ENCODE results near the gene DENND4C.

DNA sequence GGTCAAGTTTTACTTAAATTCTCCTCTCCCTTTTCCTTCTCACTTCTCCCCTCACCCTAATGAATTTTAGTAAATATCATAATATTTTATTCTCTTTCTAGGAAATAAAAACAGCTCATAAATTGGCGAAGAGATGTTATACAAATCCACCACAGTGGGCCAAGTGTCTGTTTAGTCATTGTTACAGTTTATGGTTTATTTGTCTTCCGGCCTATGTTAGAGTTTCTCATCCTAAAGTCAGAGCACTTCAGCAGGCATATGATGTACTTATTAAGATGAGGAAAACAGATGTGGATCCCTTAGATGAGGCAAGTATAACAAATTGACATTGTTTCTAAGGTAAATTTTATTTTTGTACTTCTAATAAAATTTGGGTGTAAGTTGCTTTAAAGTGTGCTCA lies 101.4 kb downstream of the DENND4C start:
- no peak for TF ChIP-seq CTCF (conservative IDR thresholded peaks at IDR 0.05)
- TF ChIP-seq EZH2 (IDR thresholded peaks at IDR 0.05; ENCODE audit: low read depth): no peak

Measured in PC-9 (cell line).